K562 (cell line): ENCODE data around the gene GALNT12. TPM values are rescaled to one million over a fixed set of nuclear protein-coding genes. Genes with fewer than 3 reads are reported as not detected.

ENCODE experiments used
- BRD4 ChIP-seq: fragments of 200-600 bp; sonication (generic); IDR thresholded peaks from 2 replicates; pipeline ENCODE4 v1.6.1; 2017; ENCODE audit warnings: inconsistent platforms
- BRD9 ChIP-seq: fragments of 450-650 bp; IDR thresholded peaks from 2 replicates; pipeline ENCODE4 v1.6.1; 2018; ENCODE audit warnings: low read depth; ENCODE audit not compliant: partially characterized antibody
- CREM ChIP-seq: IDR thresholded peaks from 2 replicates; pipeline ENCODE4 v1.6.1; 2014; ENCODE audit warnings: antibody characterized with exemption, low read depth
- CXXC5 ChIP-seq: fragments of 250-450 bp; sonication (Bioruptor Pico); IDR thresholded peaks from 2 replicates; pipeline ENCODE4 v1.8.0; 2022; ENCODE audit warnings: inconsistent platforms, mild to moderate bottlenecking, moderate library complexity
- NFXL1 ChIP-seq: fragments of 450-650 bp; formaldehyde crosslinking; IDR thresholded peaks from 2 replicates; pipeline ENCODE4 v1.4.0; 2021; ENCODE audit warnings: mild to moderate bottlenecking
- PBX2 ChIP-seq, 2 experiments: IDR thresholded peaks in 1 of 2; conservative IDR thresholded peaks in 1 of 2; 2 replicates each; pipeline ENCODE4 v1.6.1; 2016; ENCODE audit warnings: low read depth in 2 of 2, mild to moderate bottlenecking in 1 of 2, missing compliant biosample characterization in 1 of 2, missing genetic modification characterization in 1 of 2, moderate library complexity in 1 of 2
- SIN3A ChIP-seq, 2 experiments: fragments of 150-350 bp in 1 of 2; IDR thresholded peaks; 2 replicates each; pipeline ENCODE4 v1.6.1; 2011 to 2016; ENCODE audit warnings: borderline replicate concordance in 2 of 2, low read depth in 2 of 2, low read length in 2 of 2, mild to moderate bottlenecking in 2 of 2, moderate library complexity in 2 of 2; ENCODE audit not compliant: control insufficient read depth in 1 of 2
- SP1 ChIP-seq: sonication (generic); formaldehyde crosslinking; IDR thresholded peaks from 2 replicates; pipeline ENCODE4 v1.8.1; 2022; ENCODE audit warnings: mild to moderate bottlenecking, missing genetic modification reagents
- ZNF696 ChIP-seq: fragments of 250-450 bp; sonication (Bioruptor Pico); conservative IDR thresholded peaks from 2 replicates; pipeline ENCODE4 v1.4.0; 2020; ENCODE audit warnings: mild to moderate bottlenecking, moderate library complexity
- polyA plus RNA-seq, 8 experiments: library from polyadenylated mRNA; depleted of rRNA in 4 of 8; stranded (reverse) in 5 of 8; unstranded in 3 of 8; fragments of >200 nt; fragmentation: Nextera tagmentation in 2 of 8; fragmentation: Illumina TruSeq in 1 of 8; extraction: Ambion mirVana in 2 of 8; extraction: Trizol in 1 of 8; gene quantifications; 2 replicates each; pipeline versions ENCODE4 v1.2.1 to v1.2.3, GENCODE V29; 2011 to 2014; ENCODE audit warnings: inconsistent platforms in 1 of 8, missing spikeins in 1 of 8
- total RNA-seq, 7 experiments: library from RNA; depleted of rRNA in 6 of 7; stranded (reverse); fragments of >200 nt in 6 of 7; fragmentation: Illumina TruSeq in 2 of 7; extraction: Trizol in 2 of 7; gene quantifications; 2 replicates each; pipeline versions ENCODE4 v1.2.1 to v1.2.3, GENCODE V29; 2011 to 2021; ENCODE audit warnings: low replicate concordance in 1 of 7

Gene GALNT12
- total and polyA plus RNA-seq, 9 of the 15 experiments (the other 6 are each of a cell fraction or from before 2014, with no cell fraction given), result 29.7 to 82.9 (median 44.2) TPM

- TF ChIP-seq PBX2 (CRISPR knock-in tag; IDR thresholded peaks at IDR 0.05; ENCODE audit: low read depth), result no peak
- TF ChIP-seq PBX2 (tag; conservative IDR thresholded peaks at IDR 0.05; ENCODE audit: low read depth), result peak; percentile 35; the same call in 1 of the 2 replicates
- 0 out of 2 replicates have a peak, but pooled peaks have one; percentile 35 for TF ChIP-seq SP1 (CRISPR knock-in tag)
- no peak for TF ChIP-seq BRD4
- TF ChIP-seq SIN3A (IDR thresholded peaks at IDR 0.05; ENCODE audit: borderline replicate concordance in 2 of 2, control insufficient read depth in 1 of 2, low read depth in 2 of 2, low read length in 2 of 2), result no peak
- no peak for TF ChIP-seq CREM
- TF ChIP-seq BRD9, result no peak
- no peak for TF ChIP-seq ZNF696 (CRISPR knock-in tag)
- no peak for TF ChIP-seq CXXC5 (CRISPR knock-in tag)
- TF ChIP-seq NFXL1 (CRISPR knock-in tag), result no peak
These were observed 1.8 kb upstream of the GALNT12 start (continued) for GRCh38 chr9:98805506-98806272.
